GM20000 (cell line): ENCODE results near the gene HSPD1.

Experiments used
- DNase-seq: peaks from one replicate; pipeline ENCODE4 v3.0.0; 2012; ENCODE audit warnings: low spot score
- CTCF ChIP-seq: IDR thresholded peaks from 2 replicates; pipeline ENCODE4 v1.5.1; 2012; ENCODE audit warnings: mild to moderate bottlenecking, control low read depth; ENCODE audit errors: extremely low read depth, missing control alignments

The HSPD1 gene

DNA sequence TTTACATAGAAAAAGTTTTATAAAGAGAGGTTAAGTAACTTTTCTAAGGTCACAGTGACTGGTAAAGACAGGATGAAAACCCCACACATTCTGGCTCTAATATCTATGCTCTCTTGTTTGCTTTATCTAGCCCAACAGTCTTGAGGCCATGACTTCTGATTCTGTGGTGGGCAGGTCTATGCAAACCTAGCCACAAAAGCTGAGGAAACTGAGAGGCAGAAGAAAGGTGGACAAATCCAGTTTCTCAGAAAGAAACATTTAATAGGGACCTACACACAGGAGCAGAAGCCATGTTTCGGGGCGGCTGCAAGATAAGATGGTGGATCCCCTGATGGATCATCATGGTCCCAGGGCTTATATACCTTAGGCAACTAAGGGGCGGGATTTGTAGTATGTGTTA, 21.8 kb downstream of the HSPD1 start:
- no peak for TF ChIP-seq CTCF
- no peak for DNase-seq

GRCh38 chr2:197472166-197472565, 27.5 kb downstream of the HSPD1 start:
- no peak for TF ChIP-seq CTCF
- DNase-seq, result no peak

DNA sequence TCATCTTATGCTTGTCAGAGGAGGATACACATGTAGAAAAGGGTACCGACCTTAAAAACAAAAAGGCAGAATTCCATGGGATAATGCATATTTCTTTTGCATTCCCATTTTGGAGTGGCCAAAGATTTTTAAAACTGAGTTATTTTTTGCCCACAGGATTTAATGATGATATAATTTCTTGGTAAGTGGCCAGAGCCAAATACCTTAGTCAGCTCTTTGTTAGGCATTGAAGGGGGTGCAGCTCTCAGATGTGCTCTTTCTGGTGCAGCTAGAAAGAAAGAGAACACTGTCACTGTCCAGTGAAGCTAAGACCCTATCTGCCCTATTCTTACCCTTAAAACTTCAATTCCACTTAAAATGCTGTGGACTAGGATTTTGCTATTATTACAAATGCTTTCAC, 35.5 kb downstream of the HSPD1 start:
- no peak for DNase-seq
- no peak for TF ChIP-seq CTCF

DNA sequence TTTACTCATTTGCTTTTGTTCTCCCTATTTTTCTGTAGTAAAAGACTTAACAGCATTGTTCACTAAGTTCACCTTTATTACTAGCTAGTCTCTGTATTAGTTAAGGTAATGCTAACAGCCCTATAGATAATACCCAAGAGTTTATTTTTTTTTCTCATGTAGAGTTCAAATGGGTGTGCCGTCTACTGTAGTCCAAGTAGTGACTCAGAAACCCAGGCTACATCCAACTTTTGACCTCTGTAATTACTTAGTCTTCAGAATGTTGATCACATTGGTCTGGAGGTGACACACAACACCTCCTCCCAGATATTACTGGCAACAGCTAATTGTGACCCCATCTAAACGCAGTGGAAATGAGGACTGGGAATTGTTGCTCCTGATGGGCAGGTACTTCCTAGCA, 38.6 kb downstream of the HSPD1 start:
- no peak for DNase-seq
- no peak for TF ChIP-seq CTCF

GRCh38 chr2:197460649-197461048, 39.0 kb downstream of the HSPD1 start:
- DNase-seq, result no peak
- TF ChIP-seq CTCF, result no peak

- no peak for DNase-seq
- TF ChIP-seq CTCF, result no peak
These were observed 44.2 kb downstream of the HSPD1 start for GRCh38 chr2:197455428-197455827.

- no peak for DNase-seq
- TF ChIP-seq CTCF, result no peak
These were observed 44.7 kb downstream of the HSPD1 start for GRCh38 chr2:197454923-197455322.

DNA sequence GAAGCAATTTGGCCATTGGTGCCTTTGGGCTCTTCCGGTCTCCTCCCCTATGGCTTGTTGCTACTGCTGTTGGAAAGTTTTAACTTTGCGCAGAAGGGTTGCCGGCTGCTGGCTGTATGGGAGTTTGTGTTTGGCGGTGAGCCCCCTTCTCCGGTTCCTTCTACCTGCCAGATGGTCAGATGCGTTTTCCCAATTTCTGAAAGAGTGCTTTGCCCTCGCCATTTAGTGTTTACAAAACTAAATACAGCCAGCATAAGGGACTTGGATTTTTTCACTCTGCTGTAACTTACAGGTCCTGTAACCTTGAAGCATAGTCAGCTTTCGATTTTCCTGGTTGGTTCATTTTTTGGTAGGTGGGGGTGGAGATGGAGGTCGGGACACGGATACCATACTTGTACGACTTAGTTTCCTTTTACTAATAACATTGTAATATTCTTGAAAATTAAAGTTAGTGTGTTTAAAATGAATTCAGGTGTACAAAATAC, 45.7 kb downstream of the HSPD1 start:
- DNase-seq, result peak; percentile 69
- no peak for TF ChIP-seq CTCF
